GM23248 (cell line): ENCODE measurements around the gene FAM50B. TPM values are rescaled to one million over a fixed set of nuclear protein-coding genes. Genes with fewer than 3 reads are reported as not detected.

Source experiments
- DNase-seq: peaks from one replicate; pipeline ENCODE4 v3.0.0-alpha.2; 2015
- H2AFZ ChIP-seq: fragments of 200-600 bp; sonication (generic); 2 replicates; pipeline ENCODE4 v1.6.1; 2016; ENCODE audit warnings: antibody characterized with exemption
- H3F3A ChIP-seq: fragments of 200-600 bp; sonication (generic); 2 replicates; pipeline ENCODE4 v1.6.1; 2016; ENCODE audit warnings: mild to moderate bottlenecking, antibody characterized with exemption, mixed run types; ENCODE audit not compliant: insufficient read depth
- H3K27ac ChIP-seq: fragments of 200-600 bp; sonication (generic); 2 replicates; pipeline ENCODE4 v1.5.1; 2016; ENCODE audit warnings: mild to moderate bottlenecking
- H3K27me3 ChIP-seq: fragments of 200-600 bp; sonication (generic); replicated peaks from 2 replicates; pipeline ENCODE4 v1.6.1; 2016; ENCODE audit warnings: mild to moderate bottlenecking; ENCODE audit not compliant: insufficient read depth
- H3K36me3 ChIP-seq: fragments of 200-600 bp; sonication (generic); 2 replicates; pipeline ENCODE4 v1.6.1; 2016; ENCODE audit warnings: low read depth, mild to moderate bottlenecking
- H3K4me1 ChIP-seq: fragments of 200-600 bp; sonication (generic); 2 replicates; pipeline ENCODE4 v1.6.1; 2016; ENCODE audit warnings: mild to moderate bottlenecking; ENCODE audit not compliant: insufficient read depth
- H3K4me2 ChIP-seq: fragments of 200-600 bp; sonication (generic); one replicate; pipeline ENCODE4 v1.6.1; 2016; ENCODE audit warnings: mild to moderate bottlenecking; ENCODE audit not compliant: unreplicated experiment
- H3K4me3 ChIP-seq: fragments of 200-600 bp; sonication (generic); 2 replicates; pipeline ENCODE4 v1.5.1; 2016; ENCODE audit warnings: mild to moderate bottlenecking
- H3K79me2 ChIP-seq: fragments of 200-600 bp; sonication (generic); 2 replicates; pipeline ENCODE4 v1.6.1; 2016; ENCODE audit warnings: mild to moderate bottlenecking; ENCODE audit not compliant: insufficient read depth
- H3K9ac ChIP-seq: fragments of 200-600 bp; sonication (generic); 2 replicates; pipeline ENCODE4 v1.6.1; 2016; ENCODE audit warnings: mild to moderate bottlenecking
- H3K9me2 ChIP-seq: fragments of 200-600 bp; sonication (generic); 2 replicates; pipeline ENCODE4 v1.6.1; 2016; ENCODE audit warnings: mixed run types, mild to moderate bottlenecking, moderate library complexity; ENCODE audit not compliant: insufficient read depth
- H3K9me3 ChIP-seq: fragments of 200-600 bp; sonication (generic); one replicate; pipeline ENCODE4 v1.6.1; 2017; ENCODE audit warnings: low read depth
- H4K20me1 ChIP-seq: fragments of 200-600 bp; sonication (generic); 2 replicates; pipeline ENCODE4 v1.6.0; 2016; ENCODE audit not compliant: insufficient read depth
- EZH2 ChIP-seq: fragments of 200-600 bp; sonication (generic); IDR thresholded peaks from 2 replicates; pipeline ENCODE4 v1.6.1; 2018; ENCODE audit warnings: antibody characterized with exemption, mild to moderate bottlenecking; ENCODE audit not compliant: insufficient read depth, poor library complexity, severe bottlenecking
- EZH2phosphoT487 ChIP-seq: fragments of 200-600 bp; sonication (generic); IDR thresholded peaks from 2 replicates; pipeline ENCODE4 v1.6.1; 2018; ENCODE audit warnings: antibody characterized with exemption, moderate library complexity, mild to moderate bottlenecking, low read depth; ENCODE audit not compliant: insufficient read depth
- whole genome bisulfite sequencing, 2 experiments: methylation state at CpG; one replicate each; pipeline ENCODE4 v1.1.6; 2015 to 2017; ENCODE audit warnings: low lambda C conversion rate in 2 of 2, low coverage in 1 of 2; ENCODE audit errors: missing lambda C conversion rate in 2 of 2; 5-methylcytosine and 5-hydroxymethylcytosine counted together
- in situ Hi-C: fragments of 300-500 bp; cut with MboI; formaldehyde crosslinking; loops from 2 replicates; pipeline ENCODE4 v1.15.0; 2020
- polyA plus RNA-seq: library from polyadenylated mRNA; unstranded; fragments of >200 nt; fragmentation: Nextera tagmentation; extraction: Ambion mirVana; gene quantifications from 2 replicates; pipeline ENCODE4 v1.2.1, GENCODE V29; 2016
- total RNA-seq: library from RNA; depleted of rRNA; stranded (reverse); fragments of >200 nt; shearing (Covaris generic); gene quantifications from 2 replicates; pipeline ENCODE4 v1.2.3, GENCODE V29; 2014

FAM50B gene
- total and polyA plus RNA-seq, 2 experiments from 2014 or later = 7.6 to 12.1 TPM

- no peak for DNase-seq
- in situ Hi-C loops = no loop called here
- H3K9ac ChIP-seq = no peak overlapping the region
- no peak overlapping the region for H3K4me2 ChIP-seq
- no peaks in the 10 kb centered on the region for H3K36me3 ChIP-seq
- no peaks in the 10 kb centered on the region for H3K79me2 ChIP-seq
- no peaks in the 10 kb centered on the region for H3K9me3 ChIP-seq
- H3K27me3 ChIP-seq = no peaks in the 10 kb centered on the region
- no peaks in the 10 kb centered on the region for H4K20me1 ChIP-seq
- H3K4me1 ChIP-seq = peaks cover 40% of the 10 kb centered on the region
- 78 to 89% methylated on average over 2 of the region's 2 CpGs for WGBS, 2 experiments
- peaks cover 28% of the 10 kb centered on the region for H3F3A ChIP-seq
- no peak overlapping the region for H3K4me3 ChIP-seq
- no peaks in the 10 kb centered on the region for H3K9me2 ChIP-seq
- H2AFZ ChIP-seq = no peak overlapping the region
- H3K27ac ChIP-seq = no peak overlapping the region
- TF ChIP-seq EZH2 (no peak), EZH2phosphoT487 (no peak)
Observed at GRCh38 chr6:3811191-3811590, 38.0 kb upstream of the FAM50B start.

- Histone ChIP-seq H3K4me3 (no peak overlapping the region), H2AFZ (no peak overlapping the region), H3K4me2 (no peak overlapping the region), H3K79me2 (no peaks in the 10 kb centered on the region), H4K20me1 (no peaks in the 10 kb centered on the region), H3K27ac (no peak overlapping the region), H3K9me3 (no peaks in the 10 kb centered on the region), H3K4me1 (peaks cover 32% of the 10 kb centered on the region), H3K9ac (no peak overlapping the region), H3F3A (peaks cover 20% of the 10 kb centered on the region), H3K36me3 (no peaks in the 10 kb centered on the region), H3K27me3 (no peaks in the 10 kb centered on the region), H3K9me2 (no peaks in the 10 kb centered on the region)
- 75 to 79% methylated on average over 3 of the region's 3 CpGs for WGBS, 2 experiments
- no peak for TF ChIP-seq EZH2
- no peak for TF ChIP-seq EZH2phosphoT487
- no peak for DNase-seq
- in situ Hi-C loops = no loop called here
Observed at GRCh38 chr6:3812596-3812995, 36.6 kb upstream of the FAM50B start.

- H2AFZ ChIP-seq = no peak overlapping the region
- TF ChIP-seq EZH2phosphoT487 = no peak
- TF ChIP-seq EZH2 = no peak
- H3K9ac ChIP-seq = no peak overlapping the region
- no peaks in the 10 kb centered on the region for H3K27me3 ChIP-seq
- DNase-seq = peak; percentile 80
- no peaks in the 10 kb centered on the region for H3K79me2 ChIP-seq
- H3K9me2 ChIP-seq = no peaks in the 10 kb centered on the region; the same call in 1 of the 2 replicates
- H3K27ac ChIP-seq = no peak overlapping the region
- H4K20me1 ChIP-seq = no peaks in the 10 kb centered on the region
- in situ Hi-C loops = no loop called here
- no peaks in the 10 kb centered on the region for H3K9me3 ChIP-seq
- no peak overlapping the region for H3K4me3 ChIP-seq
- H3F3A ChIP-seq = peaks cover 13% of the 10 kb centered on the region
- H3K36me3 ChIP-seq = no peaks in the 10 kb centered on the region
- 30 to 32% methylated on average over 13 of the region's 13 CpGs for WGBS, 2 experiments
- H3K4me1 ChIP-seq = peaks cover 25% of the 10 kb centered on the region
- H3K4me2 ChIP-seq = peak overlapping the region; percentile 23
Observed at GRCh38 chr6:3813150-3813780, 35.9 kb upstream of the FAM50B start.

- Histone ChIP-seq H3F3A (peaks cover 7% of the 10 kb centered on the region; the same call in 1 of the 2 replicates), H3K9me2 (no peaks in the 10 kb centered on the region; the same call in 1 of the 2 replicates), H3K4me2 (no peak overlapping the region), H3K27ac (no peak overlapping the region), H3K27me3 (no peaks in the 10 kb centered on the region), H3K79me2 (no peaks in the 10 kb centered on the region), H3K9me3 (no peaks in the 10 kb centered on the region), H4K20me1 (no peaks in the 10 kb centered on the region), H3K4me3 (no peak overlapping the region), H2AFZ (no peak overlapping the region), H3K4me1 (peaks cover 20% of the 10 kb centered on the region), H3K36me3 (no peaks in the 10 kb centered on the region), H3K9ac (no peak overlapping the region)
- no peak for TF ChIP-seq EZH2
- in situ Hi-C loops = no loop called here
- 92 to 93% methylated on average over 15 of the region's 15 CpGs for WGBS, 2 experiments
- DNase-seq = no peak
Observed at GRCh38 chr6:3813918-3814317, 35.3 kb upstream of the FAM50B start.

GRCh38 chr6:3814539-3814938, 34.6 kb upstream of the FAM50B start:
- no peak overlapping the region for H2AFZ ChIP-seq
- no peak overlapping the region for H3K9ac ChIP-seq
- DNase-seq = no peak
- no peak overlapping the region for H3K4me2 ChIP-seq
- H3K79me2 ChIP-seq = no peaks in the 10 kb centered on the region
- TF ChIP-seq EZH2phosphoT487 = no peak
- TF ChIP-seq EZH2 = no peak
- no peaks in the 10 kb centered on the region for H3K27me3 ChIP-seq
- no peaks in the 10 kb centered on the region for H3K36me3 ChIP-seq
- H3K4me1 ChIP-seq = peaks cover 14% of the 10 kb centered on the region; the same call in 1 of the 2 replicates
- H3K4me3 ChIP-seq = no peak overlapping the region
- no peaks in the 10 kb centered on the region for H3K9me3 ChIP-seq
- H3K9me2 ChIP-seq = no peaks in the 10 kb centered on the region; the same call in 1 of the 2 replicates
- peaks cover 6% of the 10 kb centered on the region; the same call in 1 of the 2 replicates for H3F3A ChIP-seq
- no peak overlapping the region for H3K27ac ChIP-seq
- no peaks in the 10 kb centered on the region for H4K20me1 ChIP-seq
- in situ Hi-C loops = no loop called here
- WGBS, 2 experiments = 62 to 82% methylated on average over 2 of the region's 2 CpGs
